Keratinocyte (primary cell): Measurements from ENCODE around the gene SOX5. TPM values are rescaled to one million over a fixed set of nuclear protein-coding genes. Genes with fewer than 3 reads are reported as not detected.
"Not testable (repeated sequence)": the region's sequence is repeated elsewhere in the genome, so short reads cannot be mapped to it uniquely, and the experiment has no call there.

Experiments used
- DNase-seq: peaks from one replicate; pipeline ENCODE4 v3.0.0-alpha.2; 2011; ENCODE audit warnings: low read depth, missing footprints, low spot score
- FAIRE-seq: peaks from 2 replicates; lab custom pipeline; 2011; peaks lifted over from hg19 to GRCh38; lab: Jason Lieb, UNC
- H2AFZ ChIP-seq: 2 replicates; pipeline ENCODE4 v1.6.0; 2012; ENCODE audit warnings: low read length, control low read depth, inconsistent platforms; ENCODE audit not compliant: control insufficient read depth
- H3K27ac ChIP-seq: 2 replicates; pipeline ENCODE4 v1.5.1; 2011; ENCODE audit warnings: low read length; ENCODE audit not compliant: control insufficient read depth, insufficient read depth
- H3K27me3 ChIP-seq: 3 replicates; pipeline ENCODE4 v1.6.0; 2011; ENCODE audit warnings: low read length; ENCODE audit not compliant: control insufficient read depth, insufficient read depth; ENCODE audit errors: extremely low read depth
- H3K36me3 ChIP-seq, 2 experiments: 2 replicates in 1 of 2; 3 replicates in 1 of 2; pipeline ENCODE4 v1.5.1; 2011; ENCODE audit warnings: low read length in 2 of 2, mild to moderate bottlenecking in 1 of 2; ENCODE audit not compliant: control insufficient read depth in 2 of 2, insufficient read depth in 2 of 2; ENCODE audit errors: extremely low read depth in 1 of 2
- H3K4me1 ChIP-seq: 3 replicates; pipeline ENCODE4 v1.5.1; 2011; ENCODE audit warnings: low read length; ENCODE audit not compliant: control insufficient read depth, insufficient read depth; ENCODE audit errors: extremely low read depth
- H3K4me2 ChIP-seq: 3 replicates; pipeline ENCODE4 v1.6.0; 2011; ENCODE audit warnings: low read depth, low read length; ENCODE audit not compliant: control insufficient read depth, insufficient read depth; ENCODE audit errors: extremely low read depth
- H3K4me3 ChIP-seq, 3 experiments: fragments of 200-600 bp in 1 of 3; sonication (generic) in 1 of 3; 2 replicates in 2 of 3; 3 replicates in 1 of 3; pipeline ENCODE4 v1.5.1; 2011 to 2016; ENCODE audit warnings: low read length in 3 of 3, mild to moderate bottlenecking in 3 of 3, control low read depth in 2 of 3, inconsistent platforms in 1 of 3, low read depth in 1 of 3, mixed read lengths in 1 of 3, mixed run types in 1 of 3, moderate library complexity in 1 of 3; ENCODE audit not compliant: control insufficient read depth in 2 of 3, insufficient read depth in 2 of 3; ENCODE audit errors: extremely low read depth in 1 of 3
- H3K79me2 ChIP-seq: 2 replicates; pipeline ENCODE4 v1.6.0; 2012; ENCODE audit warnings: low read length; ENCODE audit not compliant: control insufficient read depth, insufficient read depth
- H3K9ac ChIP-seq: 3 replicates; pipeline ENCODE4 v1.6.0; 2011; ENCODE audit warnings: low read length; ENCODE audit not compliant: control insufficient read depth, insufficient read depth; ENCODE audit errors: extremely low read depth
- H3K9me1 ChIP-seq: 3 replicates; pipeline ENCODE4 v1.6.0; 2011; ENCODE audit warnings: low read length; ENCODE audit not compliant: control insufficient read depth, insufficient read depth; ENCODE audit errors: extremely low read depth
- H3K9me3 ChIP-seq: 2 replicates; pipeline ENCODE4 v1.5.1; 2012; ENCODE audit warnings: low read depth, low read length; ENCODE audit not compliant: control insufficient read depth
- H4K20me1 ChIP-seq: 3 replicates; pipeline ENCODE4 v1.6.0; 2011; ENCODE audit warnings: low read length; ENCODE audit not compliant: control insufficient read depth, insufficient read depth; ENCODE audit errors: extremely low read depth
- CTCF ChIP-seq, 3 experiments: IDR thresholded peaks in 1 of 3; conservative IDR thresholded peaks in 1 of 3; optimal IDR thresholded peaks in 1 of 3; 2 replicates in 2 of 3; 3 replicates in 1 of 3; pipeline versions ENCODE3 to v1.5.1; 2011; ENCODE audit warnings: low read length in 3 of 3, mild to moderate bottlenecking in 3 of 3, moderate library complexity in 2 of 3, control low read depth in 1 of 3, inconsistent platforms in 1 of 3; ENCODE audit not compliant: insufficient read depth in 2 of 3; ENCODE audit errors: extremely low read depth in 1 of 3
- EZH2 ChIP-seq: IDR thresholded peaks from one replicate; pipeline ENCODE4 v1.6.1; 2012; ENCODE audit warnings: inconsistent platforms, mild to moderate bottlenecking, low read length, moderate library complexity
- dilution Hi-C: fragments of 300-500 bp; cut with MboI; formaldehyde crosslinking; loops from one replicate; pipeline ENCODE4 v1.7.0; 2020; ENCODE audit warnings: low sequenced_read_pairs; ENCODE audit not compliant: extremely low pct_ligation_motif_present
- polyA plus RNA-seq, 5 experiments: library from polyadenylated mRNA; depleted of rRNA in 3 of 5; stranded (reverse) in 3 of 5; stranded (forward) in 1 of 5; unstranded in 1 of 5; fragments of >200 nt; gene quantifications; 1 replicate in 1 of 5; 2 replicates in 3 of 5; 3 replicates in 1 of 5; pipeline versions ENCODE4 v1.2.1 to v1.2.3, GENCODE V29; 2011 to 2012; ENCODE audit warnings: missing spikeins in 2 of 5, low read depth in 1 of 5, low replicate concordance in 1 of 5

Gene SOX5
- polyA plus RNA-seq, 1 donor (not counting 4 experiments of a cell fraction or from before 2014, with no cell fraction given): not detected

GRCh38 chr12:23827353-23827752 is 122.1 kb downstream of the SOX5 start:
- H2AFZ ChIP-seq: no peak overlapping the region
- no peak for DNase-seq
- no peaks in the 10 kb centered on the region for H4K20me1 ChIP-seq
- H3K36me3 ChIP-seq: no peaks in the 10 kb centered on the region
- no peaks in the 10 kb centered on the region for H3K4me1 ChIP-seq
- H3K79me2 ChIP-seq: no peaks in the 10 kb centered on the region
- no peak for TF ChIP-seq CTCF (optimal IDR thresholded peaks at IDR 0.05 in 1 of 3, IDR thresholded peaks at IDR 0.05 in 1 of 3, conservative IDR thresholded peaks at IDR 0.05 in 1 of 3; ENCODE audit: extremely low read depth in 1 of 3, insufficient read depth in 2 of 3, low read length in 3 of 3)
- TF ChIP-seq EZH2: no peak
- H3K9me3 ChIP-seq: no peaks in the 10 kb centered on the region
- no peak overlapping the region for H3K4me2 ChIP-seq
- H3K27ac ChIP-seq: no peak overlapping the region
- FAIRE-seq: no peak
- no peaks in the 10 kb centered on the region for H3K9me1 ChIP-seq
- H3K27me3 ChIP-seq: no peaks in the 10 kb centered on the region
- dilution Hi-C loops: no loop called here
- no peak overlapping the region for H3K9ac ChIP-seq
- H3K4me3 ChIP-seq: no peak overlapping the region

GRCh38 chr12:23825124-23825523 is 124.3 kb downstream of the SOX5 start:
- H3K27me3 ChIP-seq, H3K4me3 ChIP-seq, FAIRE-seq, dilution Hi-C loops, DNase-seq, H2AFZ ChIP-seq, H3K4me1 ChIP-seq, H3K9ac ChIP-seq, H3K36me3 ChIP-seq, H3K4me2 ChIP-seq, H3K27ac ChIP-seq, H3K9me3 ChIP-seq, H3K79me2 ChIP-seq, H4K20me1 ChIP-seq, H3K9me1 ChIP-seq: not testable (repeated sequence)

GRCh38 chr12:23824358-23824757 is 125.1 kb downstream of the SOX5 start:
- Histone ChIP-seq H3K9me1 (no peaks in the 10 kb centered on the region), H3K4me3 (no peak overlapping the region), H3K4me2 (no peak overlapping the region), H3K9me3 (no peaks in the 10 kb centered on the region), H4K20me1 (no peaks in the 10 kb centered on the region), H3K4me1 (no peaks in the 10 kb centered on the region), H3K79me2 (no peaks in the 10 kb centered on the region), H3K27ac (no peak overlapping the region), H3K36me3 (no peaks in the 10 kb centered on the region), H3K9ac (no peak overlapping the region), H3K27me3 (no peaks in the 10 kb centered on the region), H2AFZ (no peak overlapping the region)
- FAIRE-seq: no peak
- TF ChIP-seq EZH2 (no peak), CTCF (optimal IDR thresholded peaks at IDR 0.05 in 1 of 3, IDR thresholded peaks at IDR 0.05 in 1 of 3, conservative IDR thresholded peaks at IDR 0.05 in 1 of 3; ENCODE audit: extremely low read depth in 1 of 3, insufficient read depth in 2 of 3, low read length in 3 of 3) (no peak)
- DNase-seq: no peak
- dilution Hi-C loops: no loop called here

GRCh38 chr12:23822883-23823282 is 126.6 kb downstream of the SOX5 start:
- DNase-seq, H3K9me1 ChIP-seq, H3K9me3 ChIP-seq, FAIRE-seq, H3K4me1 ChIP-seq, H3K27ac ChIP-seq, H3K4me2 ChIP-seq, H3K4me3 ChIP-seq, H4K20me1 ChIP-seq, H3K79me2 ChIP-seq, H2AFZ ChIP-seq, dilution Hi-C loops, H3K27me3 ChIP-seq, H3K36me3 ChIP-seq, H3K9ac ChIP-seq: not testable (repeated sequence)
